Stimulated activated CD4-positive, alpha-beta T cell treated with anti-CD3 and anti-CD28 coated beads, Interleukin-1b, Interleukin-23, amount 100 ng/mL, for 24 hours (primary cell): ENCODE data around the gene IQSEC1.

ENCODE experiments used
- DNase-seq, 4 experiments: peaks; one replicate each; pipeline ENCODE4 v3.0.0-alpha.2; 2020; ENCODE audit warnings: low read depth in 4 of 4, low spot score in 1 of 4

Gene IQSEC1

GRCh38 chr3:13073326-13074005, at the start of gene IQSEC1:
Gene IQSEC1, minus strand, starts transcription at chr3:13073429. Its CDS starts 415 bp downstream, at chr3:13073014.
- peak in 3 of 4 experiments; percentile 25 to 67 (median 56) for DNase-seq

- no peak for DNase-seq
Measured at GRCh38 chr3:13122081-13123012, 49.1 kb upstream of the IQSEC1 start.

- DNase-seq, result no peak
Measured at GRCh38 chr3:13121553-13122001, 48.3 kb upstream of the IQSEC1 start.

GRCh38 chr3:13120928-13121552, 47.8 kb upstream of the IQSEC1 start:
- no peak for DNase-seq

GRCh38 chr3:13120289-13120927, 47.2 kb upstream of the IQSEC1 start:
- no peak for DNase-seq

- DNase-seq, result no peak
Measured at GRCh38 chr3:13119471-13120220, 46.4 kb upstream of the IQSEC1 start.

- DNase-seq, result no peak
Measured at GRCh38 chr3:13116426-13116825, 43.2 kb upstream of the IQSEC1 start.

GRCh38 chr3:13115991-13116390, 42.8 kb upstream of the IQSEC1 start:
- DNase-seq, result no peak

- no peak for DNase-seq
Measured at GRCh38 chr3:13115576-13115910, 42.3 kb upstream of the IQSEC1 start.

- no peak for DNase-seq
Measured at GRCh38 chr3:13114811-13115575, 41.8 kb upstream of the IQSEC1 start.

- DNase-seq, result no peak
Measured at GRCh38 chr3:13113346-13114330, 40.4 kb upstream of the IQSEC1 start.

- no peak for DNase-seq
Measured at GRCh38 chr3:13112521-13113345, 39.5 kb upstream of the IQSEC1 start.

GRCh38 chr3:13111873-13112520, 38.8 kb upstream of the IQSEC1 start:
- no peak for DNase-seq

- no peak for DNase-seq
Measured at GRCh38 chr3:13111173-13111872, 38.1 kb upstream of the IQSEC1 start.

GRCh38 chr3:13110678-13111116, 37.5 kb upstream of the IQSEC1 start:
- DNase-seq, result no peak

- no peak for DNase-seq
Measured at GRCh38 chr3:13109516-13109915, 36.3 kb upstream of the IQSEC1 start.

GRCh38 chr3:13108861-13109260, 35.6 kb upstream of the IQSEC1 start:
- no peak for DNase-seq
